Globus pallidus (tissue), 1 donor: ENCODE measurements around the gene HOXD3.

Source experiments
- DNase-seq: peaks from one replicate; pipeline ENCODE4 v3.0.0-alpha.2; 2015; ENCODE audit warnings: low spot score

Gene HOXD3

DNA sequence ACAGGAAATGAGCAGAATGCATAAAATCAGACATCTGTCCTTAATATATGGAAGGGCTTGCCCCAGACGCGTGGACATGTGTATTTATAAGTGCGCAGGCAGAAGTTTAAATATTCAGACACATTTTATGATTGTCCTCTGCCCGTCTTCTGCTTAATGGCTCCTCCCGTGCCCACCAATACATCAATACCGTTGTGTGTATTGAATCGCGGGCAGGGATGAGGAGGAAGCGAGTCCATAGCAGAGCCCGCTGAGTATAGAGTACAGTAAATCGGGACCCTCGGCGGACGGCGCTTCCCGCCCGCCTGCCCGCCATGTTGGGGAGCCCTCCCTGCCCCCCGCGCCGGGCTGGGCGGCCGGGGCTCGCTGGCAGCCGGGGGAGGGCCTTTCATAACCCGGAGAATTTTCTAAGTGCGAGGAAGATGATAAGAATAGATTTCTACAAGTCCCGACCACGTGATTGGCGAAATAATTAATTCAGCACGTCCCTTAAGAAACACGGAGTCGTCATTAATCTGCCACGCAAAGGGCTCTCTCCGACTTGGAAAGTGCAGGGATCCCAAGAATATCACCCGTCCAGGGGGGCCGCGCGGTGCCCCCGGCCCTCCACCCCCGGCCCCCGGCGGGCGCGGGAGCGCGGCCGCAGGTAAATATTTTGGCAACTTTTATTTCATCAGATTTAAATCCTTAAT lies at the start of gene HOXD3:
HOXD3 (plus strand) TSS at position 501 of the 692 bp plus-strand sequence. CDS start 11,808 bp downstream, outside the sequence.
- no peak for DNase-seq

DNA sequence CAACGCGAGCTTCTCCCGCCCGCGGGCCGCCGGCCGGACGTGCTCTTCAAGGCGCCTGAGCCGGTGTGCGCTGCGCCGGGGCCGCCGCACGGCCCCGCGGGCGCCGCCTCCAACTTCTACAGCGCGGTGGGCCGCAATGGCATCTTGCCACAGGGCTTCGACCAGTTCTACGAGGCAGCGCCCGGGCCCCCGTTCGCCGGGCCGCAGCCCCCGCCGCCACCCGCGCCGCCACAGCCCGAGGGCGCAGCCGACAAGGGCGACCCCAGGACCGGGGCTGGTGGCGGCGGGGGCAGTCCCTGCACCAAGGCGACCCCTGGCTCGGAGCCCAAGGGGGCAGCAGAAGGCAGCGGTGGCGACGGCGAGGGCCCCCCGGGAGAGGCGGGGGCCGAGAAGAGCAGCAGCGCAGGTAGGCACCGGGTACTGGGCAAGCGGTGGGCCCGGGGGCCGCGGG lies 49.4 kb upstream of the HOXD3 start:
- DNase-seq, result no peak

DNA sequence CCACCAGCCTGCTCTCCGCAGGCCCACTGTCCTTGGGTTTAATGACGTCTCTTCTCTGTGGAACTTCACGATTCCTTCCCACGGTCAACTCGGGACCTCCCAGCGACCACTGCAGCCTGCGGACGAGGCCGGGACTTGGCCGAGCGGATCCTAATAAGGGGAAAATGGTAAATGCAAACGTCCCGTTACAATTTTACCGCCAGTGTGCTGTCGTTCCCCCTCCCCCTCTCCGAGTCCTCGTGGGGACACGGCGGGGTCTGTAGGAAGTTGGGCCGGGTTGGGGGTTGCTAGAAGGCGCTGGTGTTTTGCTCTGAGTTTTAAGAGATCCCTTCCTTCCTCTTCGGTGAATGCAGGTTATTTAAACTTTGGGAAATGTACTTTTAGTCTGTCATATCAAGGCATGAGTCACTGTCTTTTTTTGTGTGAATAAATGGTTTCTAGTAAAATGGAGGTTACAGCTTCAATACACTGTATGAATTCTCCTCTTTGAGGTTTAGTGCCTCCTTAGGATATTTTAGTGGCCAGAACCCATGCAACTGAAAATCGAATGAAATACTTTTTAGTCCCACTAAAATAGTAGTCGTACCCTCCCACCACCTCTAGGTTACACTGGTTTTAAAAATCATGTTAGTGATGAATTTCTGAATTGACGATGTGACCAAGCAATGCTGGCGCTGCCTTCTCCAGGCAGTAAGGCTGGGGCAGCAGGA lies 47.8 kb upstream of the HOXD3 start:
- DNase-seq, result no peak

DNA sequence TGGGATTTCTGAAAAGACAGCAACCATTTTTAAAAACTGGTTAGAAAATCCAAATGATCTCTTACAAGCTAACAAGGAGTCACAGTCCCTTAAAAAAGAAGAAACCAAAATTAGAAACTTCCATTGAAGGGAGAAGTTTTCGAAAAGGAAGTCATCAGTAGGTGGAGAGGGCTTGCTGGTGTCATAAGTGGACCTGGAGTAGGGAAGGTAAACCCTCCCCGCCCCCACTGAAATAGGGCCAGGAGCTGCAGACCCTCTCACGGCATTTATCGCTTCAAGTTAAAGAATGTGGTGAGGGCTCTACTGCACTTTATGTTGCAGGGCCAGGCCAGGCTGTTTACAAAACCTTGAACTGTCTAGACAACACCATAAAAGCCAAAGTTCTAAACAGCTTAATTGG lies 47.2 kb upstream of the HOXD3 start:
- DNase-seq, result no peak

- DNase-seq, result no peak
These were observed 46.4 kb upstream of the HOXD3 start for GRCh38 chr2:176110415-176111308.

DNA sequence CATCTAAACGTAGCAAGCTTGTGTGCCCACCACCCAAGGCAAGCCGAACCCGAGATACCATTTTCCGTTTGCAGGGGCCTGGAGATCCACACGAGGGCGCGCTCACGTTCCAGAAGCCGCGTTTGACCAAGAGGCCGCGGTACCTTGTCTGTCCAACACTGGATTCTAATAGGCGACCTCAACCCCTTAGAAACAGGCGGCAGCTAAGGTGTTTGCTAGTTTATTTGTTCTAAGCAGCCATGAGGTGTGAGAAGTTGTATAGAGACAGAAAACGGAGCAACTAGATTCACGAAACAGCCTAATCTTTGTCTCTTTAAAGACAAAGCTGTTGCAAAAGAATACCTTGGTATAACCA lies 45.8 kb upstream of the HOXD3 start:
- no peak for DNase-seq

GRCh38 chr2:176111846-176112374 lies 45.2 kb upstream of the HOXD3 start:
- DNase-seq, result no peak

DNA sequence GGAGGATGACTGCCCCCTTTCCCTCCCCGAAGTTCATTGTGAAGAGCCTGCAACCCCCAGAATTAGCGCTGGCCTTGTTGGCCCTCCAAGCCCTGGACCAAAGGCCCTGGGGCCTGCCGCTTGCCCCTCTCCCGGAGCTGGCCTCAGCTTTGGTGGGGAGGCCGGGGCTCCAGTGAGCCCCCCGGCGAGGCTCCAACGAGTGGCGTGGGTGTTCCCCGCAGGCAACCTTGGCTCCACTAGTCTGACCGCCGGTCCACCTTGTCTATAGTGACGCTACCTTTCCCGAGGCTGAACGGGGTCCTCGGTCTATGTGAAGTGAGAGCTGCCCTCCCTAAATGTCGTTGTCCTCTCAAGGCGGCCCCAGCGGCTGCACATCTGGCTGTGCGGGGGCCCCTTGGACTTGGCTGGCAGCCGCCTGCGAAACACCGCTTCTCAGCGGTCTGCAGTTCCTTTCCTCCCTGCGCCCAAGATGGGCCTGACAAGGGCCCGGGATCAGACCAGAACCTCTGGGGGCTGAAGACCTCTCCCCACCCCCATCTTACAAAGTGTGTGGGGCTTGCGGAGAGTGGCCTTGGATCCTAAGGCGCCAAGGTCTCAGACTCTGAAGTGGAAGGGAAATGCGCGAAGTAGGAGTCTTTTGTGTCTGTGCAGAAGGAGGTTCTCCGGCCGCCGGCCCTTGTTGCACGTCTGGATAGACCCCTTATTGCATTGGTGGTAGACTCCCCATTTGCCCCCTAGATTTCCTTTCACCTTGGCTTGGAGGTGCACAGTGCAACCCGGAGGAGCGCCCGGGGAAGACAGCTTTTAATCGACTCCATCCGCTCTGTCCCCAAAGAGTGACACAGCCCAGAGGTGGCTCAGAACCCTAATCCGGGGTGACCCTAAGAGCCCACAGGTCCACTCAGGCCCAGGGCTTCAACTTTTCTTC lies 44.5 kb upstream of the HOXD3 start:
- DNase-seq, result no peak

DNA sequence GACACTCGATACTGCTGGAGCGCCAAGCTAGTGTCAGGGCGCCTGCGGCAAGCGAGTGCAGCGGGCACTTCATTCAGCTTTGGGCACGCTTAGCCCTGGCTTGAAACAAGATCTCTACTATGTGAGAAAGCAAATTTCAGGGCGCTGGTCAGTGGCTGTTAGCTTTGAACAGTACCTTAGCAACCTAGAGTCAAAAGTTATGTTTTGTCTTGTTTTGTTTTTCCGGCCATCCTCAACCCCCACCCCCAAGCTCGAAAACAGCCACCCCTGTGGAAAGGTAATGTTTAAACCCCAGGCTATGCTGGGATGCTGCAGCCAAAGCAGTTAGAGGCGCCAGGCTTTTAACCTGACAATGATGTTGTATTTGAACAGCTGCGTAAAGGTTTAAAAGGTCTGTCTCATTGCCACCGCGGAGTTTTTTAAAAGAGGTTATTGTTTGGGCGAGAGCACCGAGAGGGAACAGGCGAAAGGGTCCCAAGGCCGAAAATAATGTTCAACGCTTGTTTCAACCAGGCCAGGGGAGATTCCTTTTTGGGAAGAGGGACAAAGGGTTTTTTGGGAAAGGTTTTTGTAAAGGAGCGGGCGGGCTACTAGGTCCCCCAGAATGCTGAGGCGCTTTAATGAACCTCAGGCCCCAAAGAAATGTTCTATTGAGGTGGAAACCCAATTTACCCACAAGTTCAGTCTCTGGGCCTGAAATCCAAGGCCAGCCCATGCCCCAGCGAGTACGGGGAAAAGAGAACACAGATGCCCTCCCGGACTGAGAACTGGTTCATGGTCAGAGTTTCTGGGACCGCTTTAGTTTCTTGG lies 42.8 kb upstream of the HOXD3 start:
- DNase-seq, result no peak

DNA sequence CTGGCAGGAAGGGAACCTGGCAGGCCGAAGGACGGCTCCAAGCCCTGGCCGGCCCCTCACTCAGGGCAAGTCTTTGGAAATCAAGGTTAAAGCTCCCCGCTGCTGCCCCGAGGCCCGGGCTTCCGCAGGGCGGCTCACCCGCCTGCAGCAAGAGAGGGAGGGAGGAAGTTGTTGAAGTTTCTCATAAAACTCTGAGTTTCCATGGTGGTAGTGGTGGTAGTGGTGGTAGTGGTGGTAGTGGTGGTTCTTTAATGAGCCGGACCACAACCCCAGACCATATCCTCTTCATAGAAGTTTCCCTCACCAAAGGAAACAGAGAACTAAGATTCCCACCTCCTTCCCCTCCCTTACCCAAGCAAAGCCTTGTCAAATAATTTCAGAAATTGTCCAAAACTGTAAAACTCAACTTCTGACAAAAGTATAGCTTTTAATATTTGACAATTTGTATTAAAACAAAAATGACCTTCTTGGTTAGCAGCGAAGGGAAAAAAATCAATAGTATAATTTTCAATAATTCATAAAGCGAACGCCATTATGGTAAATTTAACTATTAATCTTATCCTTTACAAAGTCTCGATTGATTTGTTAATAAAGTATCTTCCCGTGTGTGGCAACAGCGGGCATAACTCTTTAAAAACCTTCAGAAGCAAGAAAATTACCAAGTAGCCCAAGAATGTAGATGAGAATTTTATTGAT lies 42.0 kb upstream of the HOXD3 start:
- no peak for DNase-seq

GRCh38 chr2:176115883-176116813 lies 41.0 kb upstream of the HOXD3 start, which contains the start of gene HOXD10:
Gene HOXD10 (plus strand): TSS chr2:176116778. CDS start chr2:176116834, 56 bp downstream.
- no peak for DNase-seq

DNA sequence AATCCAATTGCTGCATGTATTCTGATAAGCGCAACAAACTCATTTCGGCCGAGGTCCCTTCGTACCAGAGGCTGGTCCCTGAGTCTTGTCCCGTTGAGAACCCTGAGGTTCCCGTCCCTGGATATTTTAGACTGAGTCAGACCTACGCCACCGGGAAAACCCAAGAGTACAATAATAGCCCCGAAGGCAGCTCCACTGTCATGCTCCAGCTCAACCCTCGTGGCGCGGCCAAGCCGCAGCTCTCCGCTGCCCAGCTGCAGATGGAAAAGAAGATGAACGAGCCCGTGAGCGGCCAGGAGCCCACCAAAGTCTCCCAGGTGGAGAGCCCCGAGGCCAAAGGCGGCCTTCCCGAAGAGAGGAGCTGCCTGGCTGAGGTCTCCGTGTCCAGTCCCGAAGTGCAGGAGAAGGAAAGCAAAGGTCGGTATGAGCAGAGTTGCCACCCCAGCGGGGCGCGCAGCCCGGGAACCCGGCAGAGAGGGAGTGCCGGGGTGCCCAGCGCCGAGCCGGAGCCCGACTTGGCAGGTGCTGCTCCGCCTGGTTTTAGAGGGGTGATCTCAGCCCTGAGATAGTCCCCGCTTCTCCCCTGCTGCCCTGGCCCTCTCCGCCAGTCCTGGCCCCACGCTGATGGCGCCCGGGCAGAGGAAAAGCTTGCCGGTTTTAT lies 39.8 kb upstream of the HOXD3 start:
- no peak for DNase-seq

GRCh38 chr2:176117823-176118371 lies 39.2 kb upstream of the HOXD3 start:
- DNase-seq, result no peak

GRCh38 chr2:176118601-176119339 lies 38.3 kb upstream of the HOXD3 start:
- DNase-seq, result no peak

GRCh38 chr2:176120364-176121189 lies 36.5 kb upstream of the HOXD3 start:
- DNase-seq, result no peak
